Prostate gland (tissue), 2 donors: ENCODE data around the gene PARP8. TPM values are rescaled to one million over a fixed set of nuclear protein-coding genes. Genes with fewer than 3 reads are reported as not detected.

Experiments
- DNase-seq: peaks from one replicate; pipeline ENCODE4 v3.0.0-alpha.2; 2019; ENCODE audit warnings: low spot score
- H3K27ac ChIP-seq, 2 donors: fragments of 200-600 bp; sonication (generic); 2 replicates each; pipeline ENCODE4 v1.5.1; 2017 to 2019
- H3K27me3 ChIP-seq: fragments of 200-600 bp; sonication (generic); replicated peaks from 2 replicates; pipeline ENCODE4 v1.5.1; 2019; ENCODE audit not compliant: insufficient read depth
- H3K36me3 ChIP-seq, 2 donors: fragments of 200-600 bp; sonication (generic); 1 replicate in 1 of 2; 2 replicates in 1 of 2; pipeline versions ENCODE4 v1.5.1 to v1.8.1; 2017 to 2019
- H3K4me1 ChIP-seq: fragments of 200-600 bp; sonication (generic); replicated peaks from 2 replicates; pipeline ENCODE4 v1.5.1; 2019
- H3K4me3 ChIP-seq, 2 donors: fragments of 200-600 bp; sonication (generic); 2 replicates each; pipeline ENCODE4 v1.5.1; 2017 to 2019
- H3K9me3 ChIP-seq: fragments of 200-600 bp; sonication (generic); 2 replicates; pipeline ENCODE4 v1.5.1; 2017
- CTCF ChIP-seq, 4 experiments: fragments of 200-600 bp in 2 of 4; fragments of 450-650 bp in 2 of 4; sonication (generic) in 2 of 4; IDR thresholded peaks; 1 replicate in 3 of 4; 2 replicates in 1 of 4; pipeline ENCODE4 v1.5.1; 2016 to 2019; ENCODE audit warnings: antibody characterized with exemption in 4 of 4, mild to moderate bottlenecking in 2 of 4, moderate library complexity in 2 of 4
- POLR2A ChIP-seq: fragments of 450-650 bp; IDR thresholded peaks from one replicate; pipeline ENCODE4 v1.6.1; 2016; ENCODE audit warnings: antibody characterized with exemption, mild to moderate bottlenecking
- POLR2AphosphoS5 ChIP-seq: sonication (generic); formaldehyde crosslinking; IDR thresholded peaks from one replicate; pipeline ENCODE4 v1.6.1; 2017; ENCODE audit warnings: antibody characterized with exemption
- WGBS: methylation state at CpG from one replicate; pipeline ENCODE4 v1.1.5; 2018; 5-methylcytosine and 5-hydroxymethylcytosine counted together
- intact Hi-C: fragments of 100-400 bp; cut with DNase I; formaldehyde crosslinking; loops from one replicate; pipeline ENCODE4 v1.14.2; 2022
- total RNA-seq, 2 donors: library from RNA; depleted of rRNA; stranded (reverse); fragments of >200 nt; gene quantifications; one replicate each; pipeline ENCODE4 v1.1.0, GENCODE V29; 2016

The PARP8 gene
- total RNA-seq, 2 donors from 2014 or later: 21.8 TPM

GRCh38 chr5:50733741-50734140, 67.3 kb downstream of the PARP8 start:
- Histone ChIP-seq H3K36me3 (no peaks in the 10 kb centered on the region), H3K27ac (no peak overlapping the region), H3K4me3 (no peak overlapping the region), H3K27me3 (no peaks in the 10 kb centered on the region), H3K4me1 (no peaks in the 10 kb centered on the region), H3K9me3 (no peaks in the 10 kb centered on the region)
- TF ChIP-seq POLR2A: no peak
- no peak for TF ChIP-seq POLR2AphosphoS5
- TF ChIP-seq CTCF (IDR thresholded peaks at IDR 0.05): no peak
- intact Hi-C loops: no loop called here
- no peak for DNase-seq
- 100% methylated on average over 3 of the region's 3 CpGs for WGBS

GRCh38 chr5:50738864-50739263, 72.4 kb downstream of the PARP8 start:
- intact Hi-C loops: no loop called here
- H3K4me3 ChIP-seq: no peak overlapping the region
- no peaks in the 10 kb centered on the region for H3K36me3 ChIP-seq
- TF ChIP-seq CTCF (IDR thresholded peaks at IDR 0.05) (no peak), POLR2A (no peak), POLR2AphosphoS5 (no peak)
- no peak for DNase-seq
- H3K9me3 ChIP-seq: no peaks in the 10 kb centered on the region
- 33% methylated on average over 1 of the region's 1 CpG for WGBS
- no peaks in the 10 kb centered on the region for H3K4me1 ChIP-seq
- H3K27me3 ChIP-seq: no peaks in the 10 kb centered on the region
- H3K27ac ChIP-seq: no peak overlapping the region

GRCh38 chr5:50740832-50741231, 74.4 kb downstream of the PARP8 start:
- TF ChIP-seq POLR2A (no peak), POLR2AphosphoS5 (no peak), CTCF (IDR thresholded peaks at IDR 0.05) (no peak)
- 36% methylated on average over 4 of the region's 4 CpGs for WGBS
- Histone ChIP-seq H3K27me3 (no peaks in the 10 kb centered on the region), H3K4me1 (no peaks in the 10 kb centered on the region), H3K4me3 (no peak overlapping the region), H3K27ac (no peak overlapping the region), H3K9me3 (no peaks in the 10 kb centered on the region), H3K36me3 (no peaks in the 10 kb centered on the region)
- DNase-seq: no peak
- intact Hi-C loops: no loop called here

GRCh38 chr5:50744776-50745175, 78.3 kb downstream of the PARP8 start:
- no peak for DNase-seq
- intact Hi-C loops: no loop called here
- WGBS: 6% methylated on average over 2 of the region's 2 CpGs
- TF ChIP-seq POLR2AphosphoS5 (peak; percentile 56), CTCF (IDR thresholded peaks at IDR 0.05) (no peak)
- Histone ChIP-seq H3K36me3 (no peaks in the 10 kb centered on the region), H3K4me1 (no peaks in the 10 kb centered on the region), H3K9me3 (no peaks in the 10 kb centered on the region), H3K27me3 (no peaks in the 10 kb centered on the region), H3K4me3 (peak overlapping the region; percentile 2 to 16), H3K27ac (peak overlapping the region; percentile 40 to 49)

- Histone ChIP-seq H3K27ac (peak overlapping the region; percentile 40 to 49), H3K9me3 (no peaks in the 10 kb centered on the region), H3K36me3 (no peaks in the 10 kb centered on the region), H3K4me1 (no peaks in the 10 kb centered on the region), H3K4me3 (peak overlapping the region in 1 of 2 donors; percentile 16), H3K27me3 (no peaks in the 10 kb centered on the region)
- intact Hi-C loops: no loop called here
- 85% methylated on average over 3 of the region's 3 CpGs for WGBS
- no peak for DNase-seq
- TF ChIP-seq POLR2A: no peak
- no peak for TF ChIP-seq CTCF (IDR thresholded peaks at IDR 0.05)
- TF ChIP-seq POLR2AphosphoS5: no peak
These were observed 78.9 kb downstream of the PARP8 start for GRCh38 chr5:50745221-50745910.
